GM12875 (cell line): ENCODE data around the gene MAN2A2.
"Not testable (repeated sequence)": the region's sequence is repeated elsewhere in the genome, so short reads cannot be mapped to it uniquely, and the experiment has no call there.

Experiments
- H3K4me3 ChIP-seq: one replicate; pipeline ENCODE4 v1.5.1; 2011; ENCODE audit warnings: low read depth, low read length, control low read depth
- CTCF ChIP-seq: IDR thresholded peaks from 2 replicates; pipeline ENCODE4 v1.5.1; 2011; ENCODE audit warnings: low read depth, mild to moderate bottlenecking, control low read depth, inconsistent platforms, low read length, moderate library complexity, borderline replicate concordance; ENCODE audit not compliant: insufficient read depth

MAN2A2 gene

GRCh38 chr15:90871139-90871715, 31.9 kb upstream of the MAN2A2 start:
- H3K4me3 ChIP-seq, result peak overlapping the region; percentile 80
- no peak for TF ChIP-seq CTCF

- H3K4me3 ChIP-seq, result peak overlapping the region; percentile 80
- no peak for TF ChIP-seq CTCF
These were observed 31.2 kb upstream of the MAN2A2 start for GRCh38 chr15:90871716-90872485.

GRCh38 chr15:90872486-90873184, 30.5 kb upstream of the MAN2A2 start:
- peak overlapping the region; percentile 80 for H3K4me3 ChIP-seq
- no peak for TF ChIP-seq CTCF

- no peak for TF ChIP-seq CTCF
- no peak overlapping the region for H3K4me3 ChIP-seq
These were observed 29.6 kb upstream of the MAN2A2 start for GRCh38 chr15:90873488-90873997.

- no peak for TF ChIP-seq CTCF
- H3K4me3 ChIP-seq, result no peak overlapping the region
These were observed 29.0 kb upstream of the MAN2A2 start for GRCh38 chr15:90873998-90874605.

GRCh38 chr15:90874986-90875385, 28.1 kb upstream of the MAN2A2 start:
- not testable (repeated sequence) for H3K4me3 ChIP-seq

- no peak for TF ChIP-seq CTCF
- H3K4me3 ChIP-seq, result no peak overlapping the region
These were observed 27.5 kb upstream of the MAN2A2 start for GRCh38 chr15:90875549-90875981.
